Embryonic facial prominence (tissue), 1 donor: ENCODE measurements around the gene REG3A.

ENCODE experiments used
- DNase-seq: peaks from one replicate; pipeline ENCODE4 v3.0.0-alpha.2; 2016; ENCODE audit errors: extremely low spot score

The REG3A gene

DNA sequence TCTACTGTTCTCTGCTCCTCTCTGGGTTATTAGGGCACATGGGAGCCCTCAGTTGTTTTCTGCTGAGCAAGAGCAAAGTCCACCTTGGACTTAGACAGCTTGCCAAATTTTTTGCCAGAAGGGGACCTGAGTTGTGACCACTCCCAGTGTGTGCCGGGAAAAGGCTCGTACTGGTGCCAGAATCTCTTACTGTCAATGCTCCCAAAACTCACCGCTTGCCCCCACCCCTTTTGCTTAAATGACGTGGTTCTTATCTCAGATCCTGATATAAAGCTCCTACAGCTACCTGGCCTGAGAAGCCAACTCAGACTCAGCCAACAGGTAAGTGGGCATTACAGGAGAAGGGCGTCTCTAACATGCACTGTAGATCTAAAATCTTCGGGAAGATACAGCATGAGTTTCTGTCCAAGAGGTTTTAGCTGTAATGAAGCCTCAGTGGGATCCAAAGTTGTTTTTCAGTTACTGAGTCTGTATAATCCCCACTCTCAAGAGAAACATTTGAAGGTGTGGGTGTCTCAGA lies 39.3 kb downstream of the REG3A start, which contains the start of gene REG1A:
Gene REG1A, plus strand, starts transcription at position 295 of the 520 bp plus-strand sequence. CDS start 374 bp downstream, outside the sequence.
- no peak for DNase-seq

DNA sequence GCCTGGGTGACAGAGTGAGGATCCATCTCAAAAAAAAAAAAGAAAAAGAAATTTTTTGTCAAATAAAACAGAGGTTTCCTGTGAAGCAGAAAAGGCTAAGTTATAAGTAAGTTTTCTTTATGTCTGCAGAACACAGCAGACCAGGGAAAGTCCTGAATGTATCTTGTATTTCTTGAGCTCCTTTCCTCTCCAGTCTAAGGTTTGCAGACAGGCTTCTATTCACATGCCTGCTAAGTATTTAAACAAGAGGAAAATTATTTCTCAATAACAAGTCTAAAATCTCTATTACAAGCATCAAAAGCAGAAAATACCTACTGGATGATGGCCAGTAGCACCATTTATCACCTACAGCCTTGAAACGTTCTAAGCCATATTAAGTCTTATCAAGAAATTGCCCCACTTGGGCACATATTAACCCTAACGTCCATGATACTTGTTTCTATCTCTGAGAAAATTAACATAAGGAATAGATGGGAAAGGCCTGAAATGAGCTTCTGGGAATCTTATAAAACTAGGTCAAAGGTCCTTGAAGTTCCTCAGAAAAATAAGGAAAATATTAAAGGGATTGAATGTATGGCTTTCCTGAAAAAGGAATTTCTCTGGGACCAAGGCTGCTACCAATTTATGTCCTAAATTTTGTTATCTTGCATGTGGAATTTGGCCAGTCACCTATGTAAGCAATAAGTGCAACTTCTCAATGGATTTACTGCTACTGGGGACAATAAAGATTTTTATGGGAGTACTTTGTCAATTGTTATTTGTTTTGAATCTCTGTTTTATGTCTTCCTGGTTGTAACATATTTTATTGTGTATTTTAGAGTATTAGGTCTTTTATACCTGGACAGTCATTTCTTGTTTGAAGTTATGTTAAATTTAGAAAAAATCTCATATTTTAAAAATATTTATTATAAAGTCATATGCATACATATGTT lies 42.3 kb downstream of the REG3A start:
- DNase-seq = no peak

DNA sequence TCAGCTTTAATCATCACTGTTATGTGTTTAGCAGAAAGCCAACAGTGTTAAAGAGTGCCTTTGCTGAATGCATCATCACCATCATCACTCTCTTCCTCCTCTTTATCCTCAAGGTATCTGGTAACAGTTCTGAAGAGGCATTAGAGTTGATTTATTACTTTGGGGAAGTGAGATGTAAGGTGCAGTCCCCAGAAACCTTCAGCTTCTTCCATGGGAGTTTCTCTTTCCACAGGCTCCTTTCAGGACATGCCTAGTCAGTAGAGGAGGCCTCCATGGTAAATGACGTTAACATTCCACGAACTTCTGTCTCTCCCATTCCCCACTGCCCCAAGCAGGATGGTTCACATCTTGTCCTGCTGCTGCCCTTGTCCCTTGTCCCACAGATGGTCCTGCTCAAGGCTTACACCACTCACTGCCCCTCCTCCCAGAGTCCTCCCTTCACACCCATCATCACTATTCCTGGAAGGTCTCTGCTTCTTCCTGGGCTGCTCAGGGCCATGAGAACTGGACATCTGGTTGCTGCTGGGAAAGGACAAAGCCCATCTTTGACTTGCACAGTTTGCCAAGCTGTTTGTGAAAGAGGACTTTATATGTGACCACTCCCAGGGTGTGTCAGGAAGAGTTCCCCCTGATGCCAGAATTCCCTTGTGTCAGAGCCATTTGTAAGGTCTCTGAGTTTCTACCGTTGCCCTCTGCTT lies 44.6 kb downstream of the REG3A start:
- DNase-seq = no peak

DNA sequence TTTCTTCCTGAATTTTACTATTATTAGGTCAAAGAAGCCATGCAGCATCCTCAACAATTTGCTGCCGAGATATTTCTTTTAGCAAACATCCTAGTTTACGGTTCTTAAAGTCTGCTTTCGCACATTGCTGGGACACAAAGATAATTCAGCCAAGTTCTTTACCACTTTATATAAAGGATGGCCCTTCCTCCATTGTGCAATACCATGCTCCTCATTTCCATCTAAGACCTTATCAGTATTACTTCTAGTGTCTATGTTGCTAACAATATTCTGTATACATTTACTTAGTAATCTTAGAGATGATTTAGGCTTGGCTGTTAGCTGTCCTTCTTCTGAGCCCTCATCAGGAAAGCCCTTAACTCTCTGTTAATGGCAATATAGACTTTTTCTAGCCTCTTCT lies 47.3 kb downstream of the REG3A start:
- no peak for DNase-seq
